ENCODE measurements around the gene CELF2.

CELF2 gene

GRCh38 chr10:11169976-11170375, 152.3 kb downstream of the CELF2 start:
- ChIA-PET POLR2A (no interaction called here), CTCF (no interaction called here)
- H3K4me3 ChIP-seq (ENCODE audit: low read depth, low read length), result no peak overlapping the region
- no peak for DNase-seq (ENCODE audit: low read depth, low spot score)
- TF ChIP-seq CTCF (IDR thresholded peaks at IDR 0.05; ENCODE audit: insufficient read depth, low read length, missing control alignments), result no peak

GRCh38 chr10:11170574-11170973, 152.9 kb downstream of the CELF2 start:
- no peak for DNase-seq (ENCODE audit: low read depth, low spot score)
- ChIA-PET POLR2A (no interaction called here), CTCF (no interaction called here)
- no peak for TF ChIP-seq CTCF (IDR thresholded peaks at IDR 0.05; ENCODE audit: insufficient read depth, low read length, missing control alignments)
- H3K4me3 ChIP-seq (ENCODE audit: low read depth, low read length), result no peak overlapping the region

- no peak for DNase-seq (ENCODE audit: low read depth, low spot score)
- POLR2A ChIA-PET, result no interaction called here
- TF ChIP-seq CTCF (IDR thresholded peaks at IDR 0.05; ENCODE audit: insufficient read depth, low read length, missing control alignments), result no peak
- H3K4me3 ChIP-seq (ENCODE audit: low read depth, low read length), result no peak overlapping the region
- CTCF ChIA-PET, result no interaction called here
These were observed 153.6 kb downstream of the CELF2 start for GRCh38 chr10:11170993-11171851.

- no peak for TF ChIP-seq CTCF (IDR thresholded peaks at IDR 0.05; ENCODE audit: insufficient read depth, low read length, missing control alignments)
- H3K4me3 ChIP-seq (ENCODE audit: low read depth, low read length), result no peak overlapping the region
- ChIA-PET CTCF (no interaction called here), POLR2A (no interaction called here)
- no peak for DNase-seq (ENCODE audit: low read depth, low spot score)
These were observed 155.4 kb downstream of the CELF2 start for GRCh38 chr10:11173042-11173441.

- ChIA-PET POLR2A (no interaction called here), CTCF (no interaction called here)
- TF ChIP-seq CTCF (IDR thresholded peaks at IDR 0.05; ENCODE audit: insufficient read depth, low read length, missing control alignments), result no peak
- no peak for DNase-seq (ENCODE audit: low read depth, low spot score)
- H3K4me3 ChIP-seq (ENCODE audit: low read depth, low read length), result no peak overlapping the region
These were observed 158.2 kb downstream of the CELF2 start for GRCh38 chr10:11175823-11176243.

- no peak for TF ChIP-seq CTCF (IDR thresholded peaks at IDR 0.05; ENCODE audit: insufficient read depth, low read length, missing control alignments)
- CTCF ChIA-PET, result no interaction called here
- no peak for DNase-seq (ENCODE audit: low read depth, low spot score)
- no peak overlapping the region for H3K4me3 ChIP-seq (ENCODE audit: low read depth, low read length)
- POLR2A ChIA-PET, result no interaction called here
These were observed 159.1 kb downstream of the CELF2 start for GRCh38 chr10:11176746-11177145.
